ENCODE data around the gene SSBP4. TPM values are rescaled to one million over a fixed set of nuclear protein-coding genes. Genes with fewer than 3 reads are reported as not detected.

The SSBP4 gene
- total RNA-seq, 4 donors from 2014 or later: 18.1 to 30.5 (median 27.4) TPM

GRCh38 chr19:18417250-18418028 is 1.8 kb upstream of the SSBP4 start:
- 0% methylated on average over 11 of the region's 53 CpGs for WGBS

GRCh38 chr19:18418029-18418482 is 1.1 kb upstream of the SSBP4 start:
- H3K4me3 ChIP-seq: peak overlapping the region; percentile 68
- peak in 1 of 2 donors; percentile 80 for DNase-seq (ENCODE audit: low spot score in 2 of 2)
- no peaks in the 10 kb centered on the region for H3K9me3 ChIP-seq
- no peaks in the 10 kb centered on the region for H3K36me3 ChIP-seq
- TF ChIP-seq EP300 (IDR thresholded peaks at IDR 0.05) (no peak), POLR2AphosphoS5 (IDR thresholded peaks at IDR 0.05) (no peak), POLR2A (IDR thresholded peaks at IDR 0.05) (no peak), CTCF (IDR thresholded peaks at IDR 0.05) (no peak)
- H3K27ac ChIP-seq: peak overlapping the region; percentile 81
- H3K27me3 ChIP-seq: no peaks in the 10 kb centered on the region
- WGBS: 8% methylated on average over 8 of the region's 30 CpGs
- H3K4me1 ChIP-seq: peaks cover 84% of the 10 kb centered on the region

More at GRCh38 chr19:18417250-18418028, 1.8 kb upstream of the SSBP4 start:
- TF ChIP-seq POLR2A (IDR thresholded peaks at IDR 0.05): peak in 1 of 2 donors; percentile 30
- TF ChIP-seq EP300 (IDR thresholded peaks at IDR 0.05): no peak
- no peaks in the 10 kb centered on the region for H3K36me3 ChIP-seq
- peak overlapping the region; percentile 68 for H3K4me3 ChIP-seq
- H3K4me1 ChIP-seq: peaks cover 80% of the 10 kb centered on the region
- peak; percentile 88 to 89 for DNase-seq (ENCODE audit: low spot score in 2 of 2)
- no peaks in the 10 kb centered on the region for H3K9me3 ChIP-seq
- H3K27me3 ChIP-seq: no peaks in the 10 kb centered on the region
- H3K27ac ChIP-seq: peak overlapping the region; percentile 81

GRCh38 chr19:18418483-18419194 is 559 bp upstream of the SSBP4 start:
- peak in 1 of 2 donors; percentile 81 for DNase-seq (ENCODE audit: low spot score in 2 of 2)
- TF ChIP-seq POLR2A (IDR thresholded peaks at IDR 0.05): no peak
- no peak for TF ChIP-seq POLR2AphosphoS5 (IDR thresholded peaks at IDR 0.05)
- TF ChIP-seq EP300 (IDR thresholded peaks at IDR 0.05): no peak
- no peak for TF ChIP-seq CTCF (IDR thresholded peaks at IDR 0.05)
- peak overlapping the region; percentile 81 for H3K27ac ChIP-seq
- H3K4me3 ChIP-seq: peak overlapping the region; percentile 68
- no peaks in the 10 kb centered on the region for H3K27me3 ChIP-seq
- H3K36me3 ChIP-seq: no peaks in the 10 kb centered on the region
- H3K4me1 ChIP-seq: peaks cover 86% of the 10 kb centered on the region
- H3K9me3 ChIP-seq: no peaks in the 10 kb centered on the region
- 6% methylated on average over 26 of the region's 39 CpGs for WGBS

- Histone ChIP-seq H3K36me3 (no peaks in the 10 kb centered on the region), H3K4me1 (peaks cover 89% of the 10 kb centered on the region), H3K27ac (peak overlapping the region; percentile 81), H3K27me3 (no peaks in the 10 kb centered on the region), H3K9me3 (no peaks in the 10 kb centered on the region), H3K4me3 (peak overlapping the region; percentile 68)
- WGBS: under 1% methylated on average over 28 of the region's 97 CpGs
- DNase-seq (ENCODE audit: low spot score in 2 of 2): peak in 1 of 2 donors; percentile 85
- TF ChIP-seq POLR2AphosphoS5 (IDR thresholded peaks at IDR 0.05) (no peak), CTCF (IDR thresholded peaks at IDR 0.05) (no peak), POLR2A (IDR thresholded peaks at IDR 0.05) (no peak), EP300 (IDR thresholded peaks at IDR 0.05) (no peak)
These were observed 682 bp downstream of the SSBP4 start for GRCh38 chr19:18419699-18420460.

- Histone ChIP-seq H3K36me3 (no peaks in the 10 kb centered on the region), H3K27me3 (no peaks in the 10 kb centered on the region), H3K4me1 (peaks cover 89% of the 10 kb centered on the region), H3K4me3 (peak overlapping the region; percentile 68), H3K27ac (no peak overlapping the region), H3K9me3 (no peaks in the 10 kb centered on the region)
- DNase-seq (ENCODE audit: low spot score in 2 of 2): no peak
- WGBS: 31% methylated on average over 2 of the region's 2 CpGs
- TF ChIP-seq EP300 (IDR thresholded peaks at IDR 0.05) (no peak), CTCF (IDR thresholded peaks at IDR 0.05) (no peak), POLR2A (IDR thresholded peaks at IDR 0.05) (no peak), POLR2AphosphoS5 (IDR thresholded peaks at IDR 0.05) (no peak)
These were observed 1.7 kb downstream of the SSBP4 start for GRCh38 chr19:18420930-18421329.

All from suprapubic skin (tissue), 4 donors.